Central memory CD8-positive, alpha-beta T cell (primary cell): Measurements from ENCODE around the gene ISX.

Experiments
- ATAC-seq: fragments of 150-1000 bp; cut with Tn5 transposase; replicated peaks from 2 replicates; pipeline ENCODE4 v1.10.0; 2022; ENCODE audit warnings: mild to moderate bottlenecking, moderate FRiP score, moderate number of reproducible peaks; ENCODE audit not compliant: poor library complexity, severe bottlenecking; ENCODE audit errors: extremely low read depth
- DNase-seq, 2 donors: peaks; one replicate each; pipeline ENCODE4 v3.0.0; 2021; ENCODE audit warnings: low spot score in 2 of 2
- H3K27ac Mint-ChIP-seq: one replicate; pipeline ENCODE4 v1.8.0; 2022; ENCODE audit warnings: low read depth, mild to moderate bottlenecking, moderate library complexity, mixed read lengths
- H3K27me3 Mint-ChIP-seq: one replicate; pipeline ENCODE4 v1.8.0; 2022; ENCODE audit warnings: mixed read lengths
- H3K36me3 Mint-ChIP-seq: one replicate; pipeline ENCODE4 v1.8.0; 2022; ENCODE audit warnings: mild to moderate bottlenecking, moderate library complexity, mixed read lengths; ENCODE audit not compliant: insufficient read depth
- H3K4me1 Mint-ChIP-seq: one replicate; pipeline ENCODE4 v1.8.0; 2022; ENCODE audit warnings: mixed read lengths
- H3K4me3 Mint-ChIP-seq: one replicate; pipeline ENCODE4 v1.8.0; 2022; ENCODE audit warnings: mild to moderate bottlenecking, moderate library complexity, mixed read lengths
- H3K9me3 Mint-ChIP-seq: one replicate; pipeline ENCODE4 v1.8.0; 2022; ENCODE audit warnings: mixed read lengths

The ISX gene

GRCh38 chr22:35098921-35099320 lies 33.0 kb downstream of the ISX start:
- no peaks in the 10 kb centered on the region for H3K36me3 Mint-ChIP-seq
- H3K27me3 Mint-ChIP-seq: peaks cover 34% of the 10 kb centered on the region
- DNase-seq (no peak), ATAC-seq (no peak)
- H3K4me3 Mint-ChIP-seq: no peak overlapping the region
- no peaks in the 10 kb centered on the region for H3K4me1 Mint-ChIP-seq
- no peaks in the 10 kb centered on the region for H3K9me3 Mint-ChIP-seq
- no peak overlapping the region for H3K27ac Mint-ChIP-seq

- no peaks in the 10 kb centered on the region for H3K36me3 Mint-ChIP-seq
- no peak for DNase-seq
- ATAC-seq: no peak
- no peak overlapping the region for H3K4me3 Mint-ChIP-seq
- peaks cover 28% of the 10 kb centered on the region for H3K27me3 Mint-ChIP-seq
- H3K27ac Mint-ChIP-seq: no peak overlapping the region
- no peaks in the 10 kb centered on the region for H3K4me1 Mint-ChIP-seq
- H3K9me3 Mint-ChIP-seq: no peaks in the 10 kb centered on the region
Observed at GRCh38 chr22:35099883-35100282, 33.9 kb downstream of the ISX start.

GRCh38 chr22:35102663-35103062 lies 36.7 kb downstream of the ISX start:
- H3K9me3 Mint-ChIP-seq: no peaks in the 10 kb centered on the region
- no peaks in the 10 kb centered on the region for H3K4me1 Mint-ChIP-seq
- DNase-seq (no peak), ATAC-seq (no peak)
- H3K4me3 Mint-ChIP-seq: no peak overlapping the region
- peaks cover 10% of the 10 kb centered on the region for H3K27me3 Mint-ChIP-seq
- no peaks in the 10 kb centered on the region for H3K36me3 Mint-ChIP-seq
- no peak overlapping the region for H3K27ac Mint-ChIP-seq

GRCh38 chr22:35103761-35104160 lies 37.8 kb downstream of the ISX start:
- H3K4me3 Mint-ChIP-seq: no peak overlapping the region

GRCh38 chr22:35104491-35104890 lies 38.5 kb downstream of the ISX start:
- ATAC-seq (no peak), DNase-seq (no peak)
- no peak overlapping the region for H3K4me3 Mint-ChIP-seq
- H3K36me3 Mint-ChIP-seq: no peaks in the 10 kb centered on the region
- no peak overlapping the region for H3K27ac Mint-ChIP-seq
- H3K9me3 Mint-ChIP-seq: no peaks in the 10 kb centered on the region
- H3K4me1 Mint-ChIP-seq: no peaks in the 10 kb centered on the region
- H3K27me3 Mint-ChIP-seq: peaks cover 24% of the 10 kb centered on the region

More at GRCh38 chr22:35103761-35104160, 37.8 kb downstream of the ISX start:
- Mint-ChIP-seq H3K4me1 (no peaks in the 10 kb centered on the region), H3K9me3 (no peaks in the 10 kb centered on the region), H3K36me3 (no peaks in the 10 kb centered on the region), H3K27me3 (peaks cover 16% of the 10 kb centered on the region), H3K27ac (no peak overlapping the region)
- no peak for DNase-seq
- ATAC-seq: no peak

GRCh38 chr22:35109616-35110015 lies 43.7 kb downstream of the ISX start:
- Mint-ChIP-seq H3K4me3 (no peak overlapping the region), H3K36me3 (no peaks in the 10 kb centered on the region), H3K27ac (no peak overlapping the region), H3K27me3 (peaks cover 62% of the 10 kb centered on the region), H3K9me3 (no peaks in the 10 kb centered on the region), H3K4me1 (no peaks in the 10 kb centered on the region)
- ATAC-seq (no peak), DNase-seq (no peak)

- Mint-ChIP-seq H3K9me3 (no peaks in the 10 kb centered on the region), H3K27ac (no peak overlapping the region), H3K36me3 (no peaks in the 10 kb centered on the region), H3K4me3 (no peak overlapping the region), H3K4me1 (no peaks in the 10 kb centered on the region), H3K27me3 (peaks cover 62% of the 10 kb centered on the region)
- no peak for DNase-seq
- ATAC-seq: no peak
Observed at GRCh38 chr22:35111244-35111643, 45.3 kb downstream of the ISX start.

GRCh38 chr22:35113341-35113740 lies 47.4 kb downstream of the ISX start:
- no peak for DNase-seq
- Mint-ChIP-seq H3K36me3 (no peaks in the 10 kb centered on the region), H3K9me3 (no peaks in the 10 kb centered on the region), H3K27ac (no peak overlapping the region), H3K4me3 (no peak overlapping the region), H3K27me3 (peaks cover 50% of the 10 kb centered on the region), H3K4me1 (no peaks in the 10 kb centered on the region)
- ATAC-seq: no peak

- DNase-seq: no peak
- Mint-ChIP-seq H3K27me3 (peaks cover 40% of the 10 kb centered on the region), H3K4me1 (no peaks in the 10 kb centered on the region), H3K4me3 (no peak overlapping the region), H3K27ac (no peak overlapping the region), H3K36me3 (no peaks in the 10 kb centered on the region), H3K9me3 (no peaks in the 10 kb centered on the region)
- no peak for ATAC-seq
Observed at GRCh38 chr22:35114131-35114980, 48.4 kb downstream of the ISX start.

GRCh38 chr22:35115515-35115914 lies 49.6 kb downstream of the ISX start:
- Mint-ChIP-seq H3K9me3 (no peaks in the 10 kb centered on the region), H3K36me3 (no peaks in the 10 kb centered on the region), H3K27ac (no peak overlapping the region), H3K27me3 (peaks cover 29% of the 10 kb centered on the region), H3K4me1 (no peaks in the 10 kb centered on the region), H3K4me3 (no peak overlapping the region)
- DNase-seq (no peak), ATAC-seq (no peak)

- Mint-ChIP-seq H3K27me3 (peaks cover 24% of the 10 kb centered on the region), H3K36me3 (no peaks in the 10 kb centered on the region)
Observed at GRCh38 chr22:35116269-35116668, 50.3 kb downstream of the ISX start.

GRCh38 chr22:35116817-35117216 lies 50.9 kb downstream of the ISX start:
- Mint-ChIP-seq H3K9me3 (no peaks in the 10 kb centered on the region), H3K27me3 (peaks cover 27% of the 10 kb centered on the region), H3K27ac (no peak overlapping the region), H3K4me3 (no peak overlapping the region), H3K36me3 (no peaks in the 10 kb centered on the region), H3K4me1 (no peaks in the 10 kb centered on the region)
- DNase-seq (no peak), ATAC-seq (no peak)

More at GRCh38 chr22:35116269-35116668, 50.3 kb downstream of the ISX start:
- no peak for ATAC-seq
- Mint-ChIP-seq H3K9me3 (no peaks in the 10 kb centered on the region), H3K4me3 (no peak overlapping the region), H3K4me1 (no peaks in the 10 kb centered on the region), H3K27ac (no peak overlapping the region)
- no peak for DNase-seq

- Mint-ChIP-seq H3K9me3 (no peaks in the 10 kb centered on the region), H3K4me3 (no peak overlapping the region), H3K36me3 (no peaks in the 10 kb centered on the region), H3K4me1 (no peaks in the 10 kb centered on the region), H3K27me3 (peaks cover 24% of the 10 kb centered on the region), H3K27ac (no peak overlapping the region)
- no peak for DNase-seq
- ATAC-seq: no peak
Observed at GRCh38 chr22:35119494-35119893, 53.5 kb downstream of the ISX start.
